ENCODE data around the gene SOBP. TPM values are rescaled to one million over a fixed set of nuclear protein-coding genes. Genes with fewer than 3 reads are reported as not detected.
"Not testable (repeated sequence)": the region's sequence is repeated elsewhere in the genome, so short reads cannot be mapped to it uniquely, and the experiment has no call there.

Gene SOBP
- polyA plus RNA-seq, 10 donors, result 12.7 to 19.1 (median 15.4) TPM

GRCh38 chr6:107546691-107547450, 57.0 kb downstream of the SOBP start:
- peak in 1 of 3 donors; percentile 70 for DNase-seq

- DNase-seq, result no peak
Observed at GRCh38 chr6:107547451-107547840, 57.5 kb downstream of the SOBP start.

- DNase-seq, result no peak
Observed at GRCh38 chr6:107550241-107550840, 60.4 kb downstream of the SOBP start.

- DNase-seq, result no peak
Observed at GRCh38 chr6:107550906-107551305, 61.0 kb downstream of the SOBP start.

- DNase-seq, result not testable (repeated sequence)
Observed at GRCh38 chr6:107553121-107553520, 63.2 kb downstream of the SOBP start.

- DNase-seq, result no peak
Observed at GRCh38 chr6:107554326-107554725, 64.4 kb downstream of the SOBP start.

- DNase-seq, result no peak
Observed at GRCh38 chr6:107554918-107555317, 65.0 kb downstream of the SOBP start.

- no peak for DNase-seq
Observed at GRCh38 chr6:107555449-107555848, 65.5 kb downstream of the SOBP start.

GRCh38 chr6:107556082-107556481, 66.2 kb downstream of the SOBP start:
- DNase-seq, result no peak

- DNase-seq, result no peak
Observed at GRCh38 chr6:107557698-107558097, 67.8 kb downstream of the SOBP start.

GRCh38 chr6:107560657-107561056, 70.7 kb downstream of the SOBP start:
- peak; percentile 61 to 92 (median 82) for DNase-seq

GRCh38 chr6:107561306-107561705, 71.4 kb downstream of the SOBP start:
- DNase-seq, result peak; percentile 51 to 90 (median 82)

- DNase-seq, result peak in 1 of 3 donors; percentile 67
Observed at GRCh38 chr6:107563694-107564588, 74.0 kb downstream of the SOBP start.

- DNase-seq, result peak in 1 of 3 donors; percentile 57
Observed at GRCh38 chr6:107564589-107564951, 74.7 kb downstream of the SOBP start.

GRCh38 chr6:107565165-107565723, 75.3 kb downstream of the SOBP start:
- no peak for DNase-seq

- DNase-seq, result no peak
Observed at GRCh38 chr6:107567643-107568042, 77.7 kb downstream of the SOBP start.

GRCh38 chr6:107569473-107569872, 79.6 kb downstream of the SOBP start:
- no peak for DNase-seq

- DNase-seq, result no peak
Observed at GRCh38 chr6:107571354-107571753, 81.4 kb downstream of the SOBP start.

- DNase-seq, result no peak
Observed at GRCh38 chr6:107572886-107573285, 83.0 kb downstream of the SOBP start.

- DNase-seq, result no peak
Observed at GRCh38 chr6:107574856-107575255, 84.9 kb downstream of the SOBP start.

- DNase-seq, result no peak
Observed at GRCh38 chr6:107576852-107577251, 86.9 kb downstream of the SOBP start.

Measured in muscle of back (tissue), 11 donors.